SK-N-SH (cell line): ENCODE results near the gene TACC2. TPM values are rescaled to one million over a fixed set of nuclear protein-coding genes. Genes with fewer than 3 reads are reported as not detected.

ENCODE experiments used
- CTCF ChIA-PET: fragments of 300-600, 350-600 bp; formaldehyde crosslinking; extraction: SDS; loops from one replicate; lab custom pipeline; 2021; lab: Yijun Ruan, JAX
- POLR2A ChIA-PET: fragments of 350-600 bp; sonication (Branson Sonifier 250); formaldehyde crosslinking; extraction: SDS; loops from one replicate; lab custom pipeline; 2020; ENCODE audit warnings: antibody characterized with exemption, inconsistent platforms; lab: Yijun Ruan, JAX
- DNase-seq: peaks from one replicate; pipeline ENCODE4 v3.0.0; 2012
- H2AFZ ChIP-seq: fragments of 200-600 bp; sonication (generic); 2 replicates; pipeline ENCODE4 v1.8.1; 2016; ENCODE audit warnings: antibody characterized with exemption, mild to moderate bottlenecking, low read depth
- H3F3A ChIP-seq: fragments of 200-600 bp; sonication (generic); replicated peaks from 2 replicates; pipeline ENCODE3; 2016; ENCODE audit warnings: antibody characterized with exemption, mild to moderate bottlenecking; ENCODE audit not compliant: insufficient read depth
- H3K27ac ChIP-seq, 2 experiments: fragments of 200-500 bp in 1 of 2; fragments of 200-600 bp in 1 of 2; sonication (Bioruptor generic) in 1 of 2; sonication (generic), shearing (Covaris generic) in 1 of 2; 2 replicates each; pipeline versions ENCODE4 v1.5.1 to v1.6.1; 2014 to 2016; ENCODE audit warnings: low read depth in 2 of 2, inconsistent platforms in 1 of 2, low read length in 1 of 2, mild to moderate bottlenecking in 1 of 2, mixed read lengths in 1 of 2
- H3K27me3 ChIP-seq: fragments of 200-600 bp; sonication (generic), shearing (Covaris generic); 2 replicates; pipeline ENCODE4 v1.6.1; 2016; ENCODE audit warnings: mixed run types; ENCODE audit not compliant: insufficient read depth
- H3K36me3 ChIP-seq, 2 experiments: fragments of 200-500 bp in 1 of 2; fragments of 200-600 bp in 1 of 2; sonication (Bioruptor generic) in 1 of 2; sonication (generic) in 1 of 2; replicated peaks in 1 of 2; 2 replicates each; pipeline versions ENCODE3 to v1.5.1; 2014 to 2016; ENCODE audit warnings: low read length in 1 of 2, mild to moderate bottlenecking in 1 of 2; ENCODE audit not compliant: insufficient read depth in 2 of 2, control insufficient read depth in 1 of 2
- H3K4me1 ChIP-seq, 2 experiments: fragments of 200-500 bp in 1 of 2; fragments of 200-600 bp in 1 of 2; sonication (Bioruptor generic) in 1 of 2; sonication (generic), shearing (Covaris generic) in 1 of 2; 2 replicates each; pipeline versions ENCODE4 v1.5.1 to v1.6.1; 2014 to 2016; ENCODE audit warnings: low read depth in 1 of 2, low read length in 1 of 2, mixed run types in 1 of 2; ENCODE audit not compliant: insufficient read depth in 2 of 2, control insufficient read depth in 1 of 2
- H3K4me2 ChIP-seq: fragments of 200-600 bp; sonication (generic), shearing (Covaris generic); 2 replicates; pipeline ENCODE4 v1.6.1; 2017; ENCODE audit warnings: mixed run types
- H3K4me3 ChIP-seq, 2 experiments: fragments of 200-500 bp in 1 of 2; fragments of 200-600 bp in 1 of 2; sonication (Bioruptor generic) in 1 of 2; sonication (generic), shearing (Covaris generic) in 1 of 2; 2 replicates each; pipeline versions ENCODE4 v1.5.1 to v1.8.1; 2014 to 2016; ENCODE audit warnings: low read depth in 2 of 2, inconsistent platforms in 1 of 2, low read length in 1 of 2, mild to moderate bottlenecking in 1 of 2, mixed read lengths in 1 of 2, moderate library complexity in 1 of 2
- H3K79me2 ChIP-seq: fragments of 200-600 bp; sonication (generic); 2 replicates; pipeline ENCODE4 v1.8.1; 2017; ENCODE audit warnings: mild to moderate bottlenecking; ENCODE audit not compliant: insufficient read depth
- H3K9ac ChIP-seq: fragments of 200-600 bp; sonication (generic); 2 replicates; pipeline ENCODE4 v1.6.1; 2017; ENCODE audit warnings: mixed run types
- H3K9me2 ChIP-seq: fragments of 200-600 bp; sonication (generic); 2 replicates; pipeline ENCODE4 v1.6.1; 2017; ENCODE audit warnings: mixed run types
- H3K9me3 ChIP-seq: fragments of 200-600 bp; sonication (generic); 2 replicates; pipeline ENCODE4 v1.6.1; 2017; ENCODE audit warnings: mixed run types, mild to moderate bottlenecking, moderate library complexity
- H4K20me1 ChIP-seq: fragments of 200-600 bp; sonication (generic); 2 replicates; pipeline ENCODE4 v1.6.1; 2017; ENCODE audit warnings: mild to moderate bottlenecking, mixed run types; ENCODE audit not compliant: insufficient read depth
- CHD2 ChIP-seq: fragments of 150-350 bp; IDR thresholded peaks from 2 replicates; pipeline ENCODE4 v1.6.1; 2018; ENCODE audit warnings: low read length; ENCODE audit not compliant: partially characterized antibody
- EP300 ChIP-seq, 2 experiments: IDR thresholded peaks; 2 replicates each; pipeline versions ENCODE4 v1.4.0 to v1.6.1; 2012; ENCODE audit warnings: borderline replicate concordance in 1 of 2, low read depth in 1 of 2, low read length in 1 of 2
- EZH2phosphoT487 ChIP-seq: fragments of 200-600 bp; sonication (generic); IDR thresholded peaks from 2 replicates; pipeline ENCODE4 v1.6.1; 2017; ENCODE audit warnings: low read depth, mixed run types, mild to moderate bottlenecking, antibody characterized with exemption, moderate library complexity, borderline replicate concordance
- FOSL2 ChIP-seq: IDR thresholded peaks from 2 replicates; pipeline ENCODE4 v1.4.0; 2012; ENCODE audit warnings: low read depth, mild to moderate bottlenecking, moderate library complexity, borderline replicate concordance
- FOXJ3 ChIP-seq: sonication (generic); formaldehyde crosslinking; IDR thresholded peaks from 2 replicates; pipeline ENCODE4 v1.5.1; 2020; ENCODE audit warnings: mild to moderate bottlenecking, missing genetic modification reagents
- NRF1 ChIP-seq: IDR thresholded peaks from 2 replicates; pipeline ENCODE4 v1.6.1; 2012; ENCODE audit warnings: low read depth, mild to moderate bottlenecking, low read length
- RAD21 ChIP-seq: IDR thresholded peaks from 2 replicates; pipeline ENCODE4 v1.6.1; 2012; ENCODE audit warnings: mild to moderate bottlenecking, low read length
- RCOR1 ChIP-seq: fragments of 150-350 bp; IDR thresholded peaks from 2 replicates; pipeline ENCODE4 v1.6.1; 2017; ENCODE audit warnings: antibody characterized with exemption, low read length
- RFX5 ChIP-seq: IDR thresholded peaks from 2 replicates; pipeline ENCODE4 v1.6.1; 2012; ENCODE audit warnings: mild to moderate bottlenecking, improper control_type of control experiment, low read length
- RXRA ChIP-seq: IDR thresholded peaks from 2 replicates; pipeline ENCODE4 v1.4.0; 2012; ENCODE audit warnings: low read depth, mild to moderate bottlenecking, borderline replicate concordance
- SIN3A ChIP-seq: IDR thresholded peaks from 2 replicates; pipeline ENCODE4 v1.6.1; 2012; ENCODE audit warnings: low read depth, mild to moderate bottlenecking, low read length, moderate library complexity, borderline replicate concordance
- SMC3 ChIP-seq: IDR thresholded peaks from 2 replicates; pipeline ENCODE4 v1.6.1; 2012; ENCODE audit warnings: low read depth, low read length, improper control_type of control experiment
- TAF1 ChIP-seq: IDR thresholded peaks from 2 replicates; pipeline ENCODE4 v1.6.1; 2012; ENCODE audit warnings: low read depth, mild to moderate bottlenecking, low read length, moderate library complexity, borderline replicate concordance
- TCF12 ChIP-seq: IDR thresholded peaks from 2 replicates; pipeline ENCODE4 v1.4.0; 2012
- WGBS: methylation state at CpG from one replicate; pipeline ENCODE4 v1.1.6; 2017; ENCODE audit warnings: low lambda C conversion rate; 5-methylcytosine and 5-hydroxymethylcytosine counted together
- polyA plus RNA-seq, 3 experiments: library from polyadenylated mRNA; depleted of rRNA; stranded (reverse); fragments of >200 nt; gene quantifications; 2 replicates each; pipeline ENCODE4 v1.2.3, GENCODE V29; 2012
- TF ChIP-seq, protein P1 (sequence below): fragments of 150-350 bp; IDR thresholded peaks from 2 replicates; pipeline ENCODE4 v1.6.1; 2017; ENCODE audit warnings: antibody characterized with exemption, low read length, low read depth, borderline replicate concordance
- TF ChIP-seq, protein P2 (sequence below): IDR thresholded peaks from 2 replicates; pipeline ENCODE4 v1.4.0; 2012; ENCODE audit warnings: low read depth
- TF ChIP-seq, protein P3 (sequence below): fragments of 200-600 bp; sonication (generic); IDR thresholded peaks from 2 replicates; pipeline ENCODE4 v1.6.1; 2017; ENCODE audit warnings: antibody characterized with exemption, mild to moderate bottlenecking, moderate library complexity
- TF ChIP-seq, protein P4 (sequence below): fragments of 150-350 bp; IDR thresholded peaks from 2 replicates; pipeline ENCODE4 v1.6.1; 2016; ENCODE audit warnings: mild to moderate bottlenecking, low read depth, low read length
- TF ChIP-seq, protein P5 (sequence below): IDR thresholded peaks from 2 replicates; pipeline ENCODE4 v1.4.0; 2012; ENCODE audit warnings: low read depth, borderline replicate concordance

TACC2 gene
- polyA plus RNA-seq, 1 of the 3 experiments (the other 2 are of a cell fraction): 8.8 TPM

DNA sequence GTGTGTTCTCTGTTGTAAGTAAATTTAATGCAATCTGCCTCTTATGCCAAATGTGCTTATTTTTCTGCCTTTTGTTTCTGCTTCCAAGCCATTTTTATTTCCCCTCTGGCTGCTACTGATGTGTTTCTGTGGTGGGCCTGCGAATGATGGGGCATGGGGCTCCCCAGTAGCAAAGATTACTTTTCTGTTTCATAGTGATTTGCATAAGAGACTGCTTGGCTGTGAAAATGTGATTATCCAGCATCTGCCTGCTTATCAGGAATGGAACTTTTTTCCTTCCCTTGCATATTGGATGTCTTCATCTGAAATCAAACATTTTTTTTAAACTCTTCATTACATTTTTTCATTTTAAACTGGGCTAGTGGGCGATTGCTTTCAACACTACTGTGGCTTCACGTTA, 224.4 kb downstream of the TACC2 start:
- WGBS: 67% methylated on average over 3 of the region's 3 CpGs
- peaks cover 0 to 19% of the 10 kb centered on the region in 2 experiments for H3K36me3 ChIP-seq
- CTCF ChIA-PET: interaction anchor here (0.9 to 2.6 kb wide), 13 partner anchors 10 to 313 kb away, joined by 3 to 25 read pairs (median 4); no protein-coding TSS in a partner anchor
- H4K20me1 ChIP-seq: no peaks in the 10 kb centered on the region
- H3K27me3 ChIP-seq: no peaks in the 10 kb centered on the region
- no peaks in the 10 kb centered on the region for H3K9me2 ChIP-seq
- H3K4me1 ChIP-seq: peaks cover 0 to 47% of the 10 kb centered on the region in 2 experiments; a peak in 2 of 4 replicates
- H2AFZ ChIP-seq: no peak overlapping the region
- POLR2A ChIA-PET: interaction anchor here (0.9 to 1.8 kb wide), 2 partner anchors 50 to 73 kb away, joined by 3 to 7 read pairs; no protein-coding TSS in a partner anchor
- H3F3A ChIP-seq: no peaks in the 10 kb centered on the region
- TF ChIP-seq TAF1: no peak
- TF ChIP-seq EZH2phosphoT487: no peak
- no peak for TF ChIP-seq SIN3A
- TF ChIP-seq EP300 (IDR thresholded peaks at IDR 0.05; ENCODE audit: borderline replicate concordance in 1 of 2, low read depth in 1 of 2, low read length in 1 of 2): no peak
- TF ChIP-seq, protein P1, sequence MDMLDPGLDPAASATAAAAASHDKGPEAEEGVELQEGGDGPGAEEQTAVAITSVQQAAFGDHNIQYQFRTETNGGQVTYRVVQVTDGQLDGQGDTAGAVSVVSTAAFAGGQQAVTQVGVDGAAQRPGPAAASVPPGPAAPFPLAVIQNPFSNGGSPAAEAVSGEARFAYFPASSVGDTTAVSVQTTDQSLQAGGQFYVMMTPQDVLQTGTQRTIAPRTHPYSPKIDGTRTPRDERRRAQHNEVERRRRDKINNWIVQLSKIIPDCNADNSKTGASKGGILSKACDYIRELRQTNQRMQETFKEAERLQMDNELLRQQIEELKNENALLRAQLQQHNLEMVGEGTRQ: no peak
- TF ChIP-seq, protein P2, sequence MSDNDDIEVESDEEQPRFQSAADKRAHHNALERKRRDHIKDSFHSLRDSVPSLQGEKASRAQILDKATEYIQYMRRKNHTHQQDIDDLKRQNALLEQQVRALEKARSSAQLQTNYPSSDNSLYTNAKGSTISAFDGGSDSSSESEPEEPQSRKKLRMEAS: no peak
- H3K27ac ChIP-seq: peak overlapping the region in 1 of 2 experiments; percentile 83; a peak in 2 of 4 replicates
- no peak for DNase-seq
- H3K4me3 ChIP-seq: no peak overlapping the region
- H3K9ac ChIP-seq: no peak overlapping the region
- no peaks in the 10 kb centered on the region for H3K9me3 ChIP-seq
- H3K79me2 ChIP-seq: no peaks in the 10 kb centered on the region
- no peak overlapping the region for H3K4me2 ChIP-seq

DNA sequence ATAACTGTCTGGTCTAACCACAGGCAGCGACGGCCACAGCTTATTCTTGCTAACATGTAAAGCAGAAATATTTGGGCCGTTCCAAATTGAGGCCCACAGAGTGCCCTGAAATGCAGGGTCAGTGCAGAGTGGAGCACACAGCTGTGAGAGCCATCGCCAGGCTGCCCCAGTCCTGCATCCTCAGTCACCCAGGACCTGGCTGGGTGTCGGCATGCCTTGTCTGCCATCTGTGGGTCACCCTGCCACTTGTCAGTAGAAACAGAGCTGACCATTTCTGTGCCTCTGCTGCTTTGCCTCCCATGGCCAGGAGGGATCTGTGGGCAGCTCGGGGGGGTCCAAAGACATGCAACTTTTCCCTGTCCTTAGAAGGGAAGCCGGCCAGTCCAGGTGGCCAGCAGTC, 224.8 kb downstream of the TACC2 start:
- Histone ChIP-seq H3K36me3 (peaks cover 0 to 19% of the 10 kb centered on the region in 2 experiments), H3K4me1 (peaks cover 0 to 44% of the 10 kb centered on the region in 2 experiments; a peak in 2 of 4 replicates), H3K27ac (peak overlapping the region in 1 of 2 experiments; percentile 83; a peak in 2 of 4 replicates), H2AFZ (no peak overlapping the region), H4K20me1 (no peaks in the 10 kb centered on the region), H3K9me3 (no peaks in the 10 kb centered on the region), H3K4me2 (no peak overlapping the region), H3F3A (no peaks in the 10 kb centered on the region), H3K9ac (no peak overlapping the region), H3K9me2 (no peaks in the 10 kb centered on the region), H3K27me3 (no peaks in the 10 kb centered on the region), H3K79me2 (no peaks in the 10 kb centered on the region), H3K4me3 (no peak overlapping the region)
- ChIA-PET POLR2A (interaction anchor here (0.9 to 1.8 kb wide), 2 partner anchors 50 to 73 kb away, joined by 3 to 7 read pairs; no protein-coding TSS in a partner anchor), CTCF (interaction anchor here (0.5 to 2.6 kb wide), 15 partner anchors 10 to 314 kb away, joined by 3 to 25 read pairs (median 3); no protein-coding TSS in a partner anchor)
- DNase-seq: peak; percentile 78
- WGBS: 81% methylated on average over 4 of the region's 7 CpGs
- TF ChIP-seq EP300 (IDR thresholded peaks at IDR 0.05; ENCODE audit: borderline replicate concordance in 1 of 2, low read depth in 1 of 2, low read length in 1 of 2) (no peak), RFX5 (no peak), NRF1 (no peak), RXRA (no peak), RCOR1 (peak; percentile 16; the same call in 1 of the 2 replicates), FOSL2 (no peak), SMC3 (peak; percentile 48; the same call in 1 of the 2 replicates), RAD21 (peak; percentile 74), FOXJ3 (CRISPR knock-in tag) (no peak), CHD2 (no peak), TCF12 (no peak)
- TF ChIP-seq, protein P3, sequence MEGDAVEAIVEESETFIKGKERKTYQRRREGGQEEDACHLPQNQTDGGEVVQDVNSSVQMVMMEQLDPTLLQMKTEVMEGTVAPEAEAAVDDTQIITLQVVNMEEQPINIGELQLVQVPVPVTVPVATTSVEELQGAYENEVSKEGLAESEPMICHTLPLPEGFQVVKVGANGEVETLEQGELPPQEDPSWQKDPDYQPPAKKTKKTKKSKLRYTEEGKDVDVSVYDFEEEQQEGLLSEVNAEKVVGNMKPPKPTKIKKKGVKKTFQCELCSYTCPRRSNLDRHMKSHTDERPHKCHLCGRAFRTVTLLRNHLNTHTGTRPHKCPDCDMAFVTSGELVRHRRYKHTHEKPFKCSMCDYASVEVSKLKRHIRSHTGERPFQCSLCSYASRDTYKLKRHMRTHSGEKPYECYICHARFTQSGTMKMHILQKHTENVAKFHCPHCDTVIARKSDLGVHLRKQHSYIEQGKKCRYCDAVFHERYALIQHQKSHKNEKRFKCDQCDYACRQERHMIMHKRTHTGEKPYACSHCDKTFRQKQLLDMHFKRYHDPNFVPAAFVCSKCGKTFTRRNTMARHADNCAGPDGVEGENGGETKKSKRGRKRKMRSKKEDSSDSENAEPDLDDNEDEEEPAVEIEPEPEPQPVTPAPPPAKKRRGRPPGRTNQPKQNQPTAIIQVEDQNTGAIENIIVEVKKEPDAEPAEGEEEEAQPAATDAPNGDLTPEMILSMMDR: no peak
- TF ChIP-seq, protein P4, sequence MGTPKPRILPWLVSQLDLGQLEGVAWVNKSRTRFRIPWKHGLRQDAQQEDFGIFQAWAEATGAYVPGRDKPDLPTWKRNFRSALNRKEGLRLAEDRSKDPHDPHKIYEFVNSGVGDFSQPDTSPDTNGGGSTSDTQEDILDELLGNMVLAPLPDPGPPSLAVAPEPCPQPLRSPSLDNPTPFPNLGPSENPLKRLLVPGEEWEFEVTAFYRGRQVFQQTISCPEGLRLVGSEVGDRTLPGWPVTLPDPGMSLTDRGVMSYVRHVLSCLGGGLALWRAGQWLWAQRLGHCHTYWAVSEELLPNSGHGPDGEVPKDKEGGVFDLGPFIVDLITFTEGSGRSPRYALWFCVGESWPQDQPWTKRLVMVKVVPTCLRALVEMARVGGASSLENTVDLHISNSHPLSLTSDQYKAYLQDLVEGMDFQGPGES: no peak
- TF ChIP-seq, protein P5, sequence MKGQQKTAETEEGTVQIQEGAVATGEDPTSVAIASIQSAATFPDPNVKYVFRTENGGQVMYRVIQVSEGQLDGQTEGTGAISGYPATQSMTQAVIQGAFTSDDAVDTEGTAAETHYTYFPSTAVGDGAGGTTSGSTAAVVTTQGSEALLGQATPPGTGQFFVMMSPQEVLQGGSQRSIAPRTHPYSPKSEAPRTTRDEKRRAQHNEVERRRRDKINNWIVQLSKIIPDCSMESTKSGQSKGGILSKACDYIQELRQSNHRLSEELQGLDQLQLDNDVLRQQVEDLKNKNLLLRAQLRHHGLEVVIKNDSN: no peak
- TF ChIP-seq, protein P1: no peak
- TF ChIP-seq, protein P2: no peak
